Measurements from ENCODE around the gene ULBP2. TPM values are rescaled to one million over a fixed set of nuclear protein-coding genes. Genes with fewer than 3 reads are reported as not detected.

ULBP2 gene
- total RNA-seq, 2 experiments from 2014 or later = 0.60 to 2.6 TPM

- no peak overlapping the region for H2AFZ ChIP-seq (ENCODE audit: low read length)
- POLR2A ChIA-PET = no interaction called here
Measured at GRCh38 chr6:149923327-149923986, 18.4 kb upstream of the ULBP2 start.

GRCh38 chr6:149924206-149924932 lies 17.4 kb upstream of the ULBP2 start:
- H3K4me3 ChIP-seq (ENCODE audit: low read depth, low read length, poor library complexity, severe bottlenecking) = no peak overlapping the region
- H2AFZ ChIP-seq (ENCODE audit: low read length) = no peak overlapping the region
- TF ChIP-seq EZH2phosphoT487 (IDR thresholded peaks at IDR 0.05; ENCODE audit: borderline replicate concordance, low read depth, low read length) (no peak), CTCF (conservative IDR thresholded peaks at IDR 0.05; ENCODE audit: low read length) (no peak)
- H4K20me1 ChIP-seq (ENCODE audit: insufficient read depth, low read length) = no peaks in the 10 kb centered on the region
- H3K36me3 ChIP-seq (ENCODE audit: insufficient read depth, low read length) = no peaks in the 10 kb centered on the region
- CTCF ChIA-PET (ENCODE audit: unreplicated experiment) = interaction anchor here (1.1 to 2.0 kb wide), 2 partner anchors 84 to 89 kb away, joined by 4 read pairs; no protein-coding TSS in a partner anchor
- intact Hi-C loops (cut with micrococcal nuclease; ENCODE audit: unreplicated experiment) = loop anchor here (10.0 kb wide), 1 partner anchor 360 kb away; the partner anchor contains the start of gene GINM1
- H3K4me1 ChIP-seq (ENCODE audit: insufficient read depth, low read length, poor library complexity, severe bottlenecking) = peaks cover 11% of the 10 kb centered on the region
- H3K9me3 ChIP-seq (ENCODE audit: low read length) = no peaks in the 10 kb centered on the region
- BruUV-seq (replicated peaks) = no TSS peak
- H3K27ac ChIP-seq (ENCODE audit: low read depth, low read length, poor library complexity, severe bottlenecking) = no peak overlapping the region
- no peaks in the 10 kb centered on the region for H3K79me2 ChIP-seq (ENCODE audit: insufficient read depth, low read depth, low read length)
- H3K9me2 ChIP-seq (ENCODE audit: insufficient read depth, low read length) = no peaks in the 10 kb centered on the region
- DNase-seq (ENCODE audit: low spot score) = no peak
- H3K4me2 ChIP-seq (ENCODE audit: low read length) = no peak overlapping the region
- POLR2A ChIA-PET = no interaction called here

More at GRCh38 chr6:149923327-149923986, 18.4 kb upstream of the ULBP2 start:
- TF ChIP-seq CTCF (conservative IDR thresholded peaks at IDR 0.05; ENCODE audit: low read length) (no peak), EZH2phosphoT487 (IDR thresholded peaks at IDR 0.05; ENCODE audit: borderline replicate concordance, low read depth, low read length) (no peak)
- intact Hi-C loops (cut with micrococcal nuclease; ENCODE audit: unreplicated experiment) = loop anchor here (10.0 kb wide), 1 partner anchor 359 kb away; the partner anchor contains the start of gene GINM1
- Histone ChIP-seq H3K79me2 (ENCODE audit: insufficient read depth, low read depth, low read length) (no peaks in the 10 kb centered on the region), H3K4me1 (ENCODE audit: insufficient read depth, low read length, poor library complexity, severe bottlenecking) (peaks cover 11% of the 10 kb centered on the region), H4K20me1 (ENCODE audit: insufficient read depth, low read length) (no peaks in the 10 kb centered on the region), H3K4me3 (ENCODE audit: low read depth, low read length, poor library complexity, severe bottlenecking) (peak overlapping the region; percentile 41), H3K36me3 (ENCODE audit: insufficient read depth, low read length) (no peaks in the 10 kb centered on the region), H3K9me3 (ENCODE audit: low read length) (no peaks in the 10 kb centered on the region), H3K9me2 (ENCODE audit: insufficient read depth, low read length) (no peaks in the 10 kb centered on the region), H3K4me2 (ENCODE audit: low read length) (peak overlapping the region; percentile 56), H3K27ac (ENCODE audit: low read depth, low read length, poor library complexity, severe bottlenecking) (no peak overlapping the region)
- CTCF ChIA-PET (ENCODE audit: unreplicated experiment) = interaction anchor here (2.0 kb wide), 1 partner anchor 83 kb away, joined by 4 read pairs; no protein-coding TSS in a partner anchor
- DNase-seq (ENCODE audit: low spot score) = no peak
- BruUV-seq (replicated peaks) = no TSS peak
